Uterus (tissue), 4 donors: ENCODE results near the gene UNC119B. TPM values are rescaled to one million over a fixed set of nuclear protein-coding genes. Genes with fewer than 3 reads are reported as not detected.

Source experiments
- DNase-seq, 2 donors: peaks; one replicate each; pipeline ENCODE4 v3.0.0-alpha.2; 2019 to 2020
- H3K27ac ChIP-seq, 2 donors: fragments of 200-600 bp; sonication (generic); 1 replicate in 1 of 2; 2 replicates in 1 of 2; pipeline ENCODE4 v1.5.1; 2016 to 2018
- H3K27me3 ChIP-seq, 2 donors: fragments of 200-600 bp; sonication (generic); one replicate each; pipeline ENCODE4 v1.5.1; 2018 to 2019; ENCODE audit warnings: control low read depth in 1 of 2
- H3K36me3 ChIP-seq, 2 donors: fragments of 200-600 bp; sonication (generic); one replicate each; pipeline ENCODE4 v1.5.1; 2019; ENCODE audit warnings: control low read depth in 1 of 2
- H3K4me1 ChIP-seq, 2 donors: fragments of 200-600 bp; sonication (generic); one replicate each; pipeline ENCODE4 v1.5.1; 2018 to 2019; ENCODE audit warnings: control low read depth in 1 of 2
- H3K4me3 ChIP-seq, 2 donors: fragments of 200-600 bp; sonication (generic); 1 replicate in 1 of 2; 2 replicates in 1 of 2; pipeline ENCODE4 v1.5.1; 2018 to 2019; ENCODE audit warnings: mild to moderate bottlenecking in 1 of 2
- H3K9me3 ChIP-seq, 2 donors: fragments of 200-600 bp; sonication (generic); one replicate each; pipeline ENCODE4 v1.5.1; 2019; ENCODE audit warnings: control low read depth in 1 of 2
- CTCF ChIP-seq, 4 experiments: fragments of 200-600 bp in 2 of 4; fragments of 450-650 bp in 2 of 4; sonication (generic) in 2 of 4; IDR thresholded peaks; one replicate each; pipeline ENCODE4 v1.5.1; 2016 to 2019; ENCODE audit warnings: antibody characterized with exemption in 4 of 4, mild to moderate bottlenecking in 2 of 4, moderate library complexity in 1 of 4
- POLR2A ChIP-seq, 2 donors: fragments of 450-650 bp; IDR thresholded peaks; one replicate each; pipeline ENCODE4 v1.6.1; 2016; ENCODE audit warnings: antibody characterized with exemption in 2 of 2, mild to moderate bottlenecking in 1 of 2, moderate library complexity in 1 of 2
- intact Hi-C: fragments of 100-400 bp; cut with DNase I; formaldehyde crosslinking; loops from one replicate; pipeline ENCODE4 v1.15.1; 2023; ENCODE audit warnings: low total_unique reads
- total RNA-seq, 4 donors: library from RNA; depleted of rRNA in 3 of 4; stranded (reverse); fragments of >200 nt in 3 of 4; gene quantifications; one replicate each; pipeline versions ENCODE4 v1.1.0 to v1.2.4, GENCODE V29; 2014 to 2023
- donor health status: DM: yes; HTN: yes; CAD: no.

UNC119B gene
- total RNA-seq, 4 donors from 2014 or later = 13.8 to 44.8 (median 32.1) TPM

- no peaks in the 10 kb centered on the region for H3K27me3 ChIP-seq
- no peak overlapping the region for H3K4me3 ChIP-seq
- no peak for DNase-seq
- TF ChIP-seq CTCF (IDR thresholded peaks at IDR 0.05) (no peak), POLR2A (IDR thresholded peaks at IDR 0.05) (no peak)
- no peaks in the 10 kb centered on the region for H3K4me1 ChIP-seq
- no peaks in the 10 kb centered on the region for H3K36me3 ChIP-seq
- intact Hi-C loops = no loop called here
- no peak overlapping the region for H3K27ac ChIP-seq
- H3K9me3 ChIP-seq = no peaks in the 10 kb centered on the region
Measured at GRCh38 chr12:120739031-120739762, 28.9 kb downstream of the UNC119B start.

- TF ChIP-seq POLR2A (IDR thresholded peaks at IDR 0.05) (no peak), CTCF (IDR thresholded peaks at IDR 0.05) (no peak)
- DNase-seq = no peak
- Histone ChIP-seq H3K4me1 (no peaks in the 10 kb centered on the region), H3K9me3 (no peaks in the 10 kb centered on the region), H3K4me3 (no peak overlapping the region), H3K27me3 (no peaks in the 10 kb centered on the region), H3K27ac (no peak overlapping the region), H3K36me3 (no peaks in the 10 kb centered on the region)
- intact Hi-C loops = no loop called here
Measured at GRCh38 chr12:120739821-120740613, 29.8 kb downstream of the UNC119B start.

GRCh38 chr12:120740871-120741270, 30.6 kb downstream of the UNC119B start:
- TF ChIP-seq POLR2A (IDR thresholded peaks at IDR 0.05) (no peak), CTCF (IDR thresholded peaks at IDR 0.05) (no peak)
- Histone ChIP-seq H3K27me3 (no peaks in the 10 kb centered on the region), H3K36me3 (no peaks in the 10 kb centered on the region), H3K4me1 (no peaks in the 10 kb centered on the region), H3K4me3 (no peak overlapping the region), H3K27ac (no peak overlapping the region), H3K9me3 (no peaks in the 10 kb centered on the region)
- DNase-seq = no peak
- intact Hi-C loops = no loop called here

- intact Hi-C loops = no loop called here
- DNase-seq = no peak
- H3K9me3 ChIP-seq = no peaks in the 10 kb centered on the region
- H3K36me3 ChIP-seq = no peaks in the 10 kb centered on the region
- no peaks in the 10 kb centered on the region for H3K27me3 ChIP-seq
- no peak overlapping the region for H3K4me3 ChIP-seq
- TF ChIP-seq CTCF (IDR thresholded peaks at IDR 0.05) = no peak
- H3K4me1 ChIP-seq = no peaks in the 10 kb centered on the region
- H3K27ac ChIP-seq = no peak overlapping the region
Measured at GRCh38 chr12:120741476-120742421, 31.5 kb downstream of the UNC119B start.
